ENCODE results near the gene DRD3.

DRD3 gene

GRCh38 chr3:114214542-114215341, 35.9 kb upstream of the DRD3 start:
- H3K4me1 ChIP-seq (ENCODE audit: control insufficient read depth, low read depth, low read length) = peaks cover 30% of the 10 kb centered on the region
- peaks cover 6% of the 10 kb centered on the region for H3K27me3 ChIP-seq (ENCODE audit: control insufficient read depth, insufficient read depth, low read length)
- no peak overlapping the region for H3K9ac ChIP-seq (ENCODE audit: low read length)
- H3K27ac ChIP-seq (ENCODE audit: low read length) = peak overlapping the region; percentile 42
- H3K36me3 ChIP-seq (ENCODE audit: control insufficient read depth, low read depth, low read length) = no peaks in the 10 kb centered on the region
- no peaks in the 10 kb centered on the region for H3K9me3 ChIP-seq (ENCODE audit: control insufficient read depth, low read depth, low read length)
- peak overlapping the region; percentile 3 for H3K4me3 ChIP-seq (ENCODE audit: low read length)

DNA sequence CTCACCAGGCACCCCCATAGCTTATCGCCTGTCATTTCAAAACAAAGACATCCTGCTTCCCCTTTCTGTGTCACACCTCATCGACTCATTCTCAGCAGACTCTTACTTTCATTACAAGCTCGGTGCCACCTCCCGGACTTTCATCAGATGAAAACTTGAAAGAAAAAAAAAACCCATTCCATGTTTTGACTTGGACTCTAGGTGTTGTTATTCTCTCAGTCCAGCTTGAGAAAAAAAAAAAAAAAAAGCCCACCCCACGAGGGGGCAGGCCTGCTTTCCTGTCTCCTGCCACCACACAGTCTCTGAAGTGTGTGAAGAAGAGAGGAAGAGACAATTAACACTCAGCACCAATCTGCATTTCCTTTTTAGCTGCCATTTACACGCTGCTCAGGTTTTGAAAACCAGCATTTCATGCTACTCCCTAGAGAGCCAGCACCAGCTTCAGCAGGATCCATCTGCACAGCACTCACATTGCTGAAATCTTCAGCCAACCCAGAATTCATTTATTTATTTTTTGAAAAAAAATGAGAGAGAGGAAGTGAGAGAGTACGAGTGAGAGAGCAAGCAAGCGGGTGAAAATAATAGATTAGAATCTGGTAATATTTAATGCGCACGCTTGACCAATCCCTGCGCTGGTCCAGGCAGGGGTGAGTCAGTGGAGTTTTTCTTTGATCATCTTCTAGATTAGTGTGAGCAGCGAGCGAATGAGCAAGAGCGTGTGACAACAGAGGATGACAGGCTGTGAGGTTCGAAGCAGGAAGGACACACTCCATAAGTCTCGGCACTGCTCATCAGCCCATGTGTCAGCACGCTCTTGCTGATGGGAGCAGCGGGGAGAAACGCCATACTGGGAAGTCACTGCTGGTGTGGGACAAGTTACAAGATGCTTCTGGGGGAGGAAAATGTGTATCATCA, 35.0 kb upstream of the DRD3 start:
- H3K9me3 ChIP-seq (ENCODE audit: control insufficient read depth, low read depth, low read length) = no peaks in the 10 kb centered on the region
- H3K4me1 ChIP-seq (ENCODE audit: control insufficient read depth, low read depth, low read length) = peaks cover 30% of the 10 kb centered on the region
- peaks cover 6% of the 10 kb centered on the region for H3K27me3 ChIP-seq (ENCODE audit: control insufficient read depth, insufficient read depth, low read length)
- H3K9ac ChIP-seq (ENCODE audit: low read length) = no peak overlapping the region
- peak overlapping the region; percentile 3 for H3K4me3 ChIP-seq (ENCODE audit: low read length)
- no peaks in the 10 kb centered on the region for H3K36me3 ChIP-seq (ENCODE audit: control insufficient read depth, low read depth, low read length)
- H3K27ac ChIP-seq (ENCODE audit: low read length) = no peak overlapping the region

- H3K9ac ChIP-seq (ENCODE audit: low read length) = no peak overlapping the region
- H3K27ac ChIP-seq (ENCODE audit: low read length) = no peak overlapping the region
- H3K9me3 ChIP-seq (ENCODE audit: control insufficient read depth, low read depth, low read length) = no peaks in the 10 kb centered on the region
- H3K4me1 ChIP-seq (ENCODE audit: control insufficient read depth, low read depth, low read length) = peaks cover 30% of the 10 kb centered on the region
- H3K27me3 ChIP-seq (ENCODE audit: control insufficient read depth, insufficient read depth, low read length) = peaks cover 6% of the 10 kb centered on the region
- no peak overlapping the region for H3K4me3 ChIP-seq (ENCODE audit: low read length)
- H3K36me3 ChIP-seq (ENCODE audit: control insufficient read depth, low read depth, low read length) = no peaks in the 10 kb centered on the region
Measured at GRCh38 chr3:114213292-114213626, 34.4 kb upstream of the DRD3 start.

DNA sequence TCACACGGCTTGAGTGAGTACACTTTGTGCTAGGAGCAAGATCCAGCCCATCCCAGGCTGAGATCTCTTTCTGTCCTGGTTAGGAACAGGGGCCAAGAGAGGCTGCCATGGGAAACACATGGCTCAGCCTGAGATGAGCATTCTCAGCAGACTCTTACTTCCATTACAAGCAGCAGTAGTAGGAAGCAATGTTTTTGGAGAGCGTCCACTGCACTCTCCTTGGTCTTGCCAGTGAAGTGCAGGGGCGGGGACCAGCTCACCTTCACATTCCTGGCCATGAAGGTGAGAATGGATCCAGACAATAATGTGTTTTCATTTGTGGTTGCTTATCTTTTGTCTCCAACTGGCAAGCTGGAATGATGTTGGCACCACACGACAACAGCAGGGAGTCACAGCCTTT, 33.8 kb upstream of the DRD3 start:
- Histone ChIP-seq H3K36me3 (ENCODE audit: control insufficient read depth, low read depth, low read length) (no peaks in the 10 kb centered on the region), H3K27ac (ENCODE audit: low read length) (no peak overlapping the region), H3K27me3 (ENCODE audit: control insufficient read depth, insufficient read depth, low read length) (peaks cover 6% of the 10 kb centered on the region), H3K4me3 (ENCODE audit: low read length) (no peak overlapping the region), H3K4me1 (ENCODE audit: control insufficient read depth, low read depth, low read length) (peaks cover 30% of the 10 kb centered on the region), H3K9ac (ENCODE audit: low read length) (no peak overlapping the region), H3K9me3 (ENCODE audit: control insufficient read depth, low read depth, low read length) (no peaks in the 10 kb centered on the region)

DNA sequence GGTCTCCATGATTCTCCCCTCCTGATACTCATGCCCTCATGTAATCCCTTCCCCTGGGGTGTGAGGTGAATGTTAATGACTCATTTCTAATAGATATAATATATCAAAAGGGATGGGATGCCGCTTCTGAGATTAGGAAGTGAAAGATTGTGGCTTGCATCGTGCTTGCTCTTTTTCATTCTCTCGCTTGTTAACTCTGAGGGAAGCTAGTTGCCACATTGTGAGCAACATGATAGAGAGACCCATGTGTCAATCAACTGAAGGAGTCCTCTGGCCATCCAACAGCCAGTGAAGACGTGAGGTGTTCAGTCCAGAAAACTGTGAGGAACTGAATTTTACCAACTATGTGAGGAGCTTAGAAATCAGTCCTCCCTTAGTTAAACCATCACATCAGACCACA, 28.9 kb upstream of the DRD3 start:
- H3K9me3 ChIP-seq (ENCODE audit: control insufficient read depth, low read depth, low read length) = no peaks in the 10 kb centered on the region
- H3K36me3 ChIP-seq (ENCODE audit: control insufficient read depth, low read depth, low read length) = no peaks in the 10 kb centered on the region
- H3K27ac ChIP-seq (ENCODE audit: low read length) = no peak overlapping the region
- no peaks in the 10 kb centered on the region for H3K27me3 ChIP-seq (ENCODE audit: control insufficient read depth, insufficient read depth, low read length)
- peaks cover 4% of the 10 kb centered on the region for H3K4me1 ChIP-seq (ENCODE audit: control insufficient read depth, low read depth, low read length)
- no peak overlapping the region for H3K9ac ChIP-seq (ENCODE audit: low read length)
- H3K4me3 ChIP-seq (ENCODE audit: low read length) = no peak overlapping the region

DNA sequence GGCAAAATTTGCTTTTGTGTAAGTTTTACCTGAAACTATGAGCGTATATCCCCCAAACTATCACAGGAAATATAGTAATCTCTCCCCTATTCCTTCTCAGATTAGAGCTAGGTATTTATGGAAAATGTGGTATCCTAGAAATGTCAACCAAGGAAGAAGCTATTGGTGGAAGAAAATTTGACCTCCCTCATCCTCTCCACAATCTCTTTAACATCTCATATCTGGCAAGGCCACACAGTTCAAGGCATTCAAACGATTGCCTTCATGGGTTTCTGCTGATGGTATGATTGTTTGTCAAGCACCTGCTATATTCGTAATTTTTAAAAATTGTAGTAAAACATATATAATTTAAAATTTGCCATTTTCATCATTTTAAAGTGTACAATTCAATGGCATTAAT, 27.5 kb upstream of the DRD3 start:
- H3K27me3 ChIP-seq (ENCODE audit: control insufficient read depth, insufficient read depth, low read length) = no peaks in the 10 kb centered on the region
- no peak overlapping the region for H3K4me3 ChIP-seq (ENCODE audit: low read length)
- no peaks in the 10 kb centered on the region for H3K36me3 ChIP-seq (ENCODE audit: control insufficient read depth, low read depth, low read length)
- no peak overlapping the region for H3K27ac ChIP-seq (ENCODE audit: low read length)
- H3K9ac ChIP-seq (ENCODE audit: low read length) = no peak overlapping the region
- H3K9me3 ChIP-seq (ENCODE audit: control insufficient read depth, low read depth, low read length) = no peaks in the 10 kb centered on the region
- no peaks in the 10 kb centered on the region for H3K4me1 ChIP-seq (ENCODE audit: control insufficient read depth, low read depth, low read length)

GRCh38 chr3:114205541-114205940, 26.7 kb upstream of the DRD3 start:
- no peaks in the 10 kb centered on the region for H3K9me3 ChIP-seq (ENCODE audit: control insufficient read depth, low read depth, low read length)
- H3K36me3 ChIP-seq (ENCODE audit: control insufficient read depth, low read depth, low read length) = no peaks in the 10 kb centered on the region
- H3K9ac ChIP-seq (ENCODE audit: low read length) = no peak overlapping the region
- no peak overlapping the region for H3K4me3 ChIP-seq (ENCODE audit: low read length)
- H3K27ac ChIP-seq (ENCODE audit: low read length) = no peak overlapping the region
- no peaks in the 10 kb centered on the region for H3K4me1 ChIP-seq (ENCODE audit: control insufficient read depth, low read depth, low read length)
- H3K27me3 ChIP-seq (ENCODE audit: control insufficient read depth, insufficient read depth, low read length) = no peaks in the 10 kb centered on the region

DNA sequence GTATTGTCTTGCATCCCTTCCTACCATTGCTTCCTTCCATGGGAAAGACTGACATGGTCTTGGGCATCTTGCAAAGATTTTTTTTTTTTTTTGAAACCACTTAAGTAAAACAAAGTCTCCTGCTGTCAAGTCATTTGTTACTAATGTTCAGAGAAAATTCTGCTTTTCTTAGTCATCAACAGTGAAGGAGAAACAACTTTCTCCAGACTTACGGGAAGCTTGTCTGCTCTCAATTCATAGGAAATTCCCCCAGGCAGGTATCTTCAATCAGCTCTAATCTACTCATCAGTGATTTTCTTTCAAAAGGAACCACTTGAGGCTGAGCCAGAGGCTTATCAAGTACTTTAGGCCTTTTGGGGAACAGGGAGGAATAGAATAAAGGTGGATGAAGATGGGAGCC, 15.9 kb upstream of the DRD3 start:
- H3K27ac ChIP-seq (ENCODE audit: low read length) = no peak overlapping the region
- no peak overlapping the region for H3K4me3 ChIP-seq (ENCODE audit: low read length)
- H3K4me1 ChIP-seq (ENCODE audit: control insufficient read depth, low read depth, low read length) = no peaks in the 10 kb centered on the region
- no peak overlapping the region for H3K9ac ChIP-seq (ENCODE audit: low read length)
- no peaks in the 10 kb centered on the region for H3K36me3 ChIP-seq (ENCODE audit: control insufficient read depth, low read depth, low read length)
- H3K27me3 ChIP-seq (ENCODE audit: control insufficient read depth, insufficient read depth, low read length) = no peaks in the 10 kb centered on the region
- no peaks in the 10 kb centered on the region for H3K9me3 ChIP-seq (ENCODE audit: control insufficient read depth, low read depth, low read length)

DNA sequence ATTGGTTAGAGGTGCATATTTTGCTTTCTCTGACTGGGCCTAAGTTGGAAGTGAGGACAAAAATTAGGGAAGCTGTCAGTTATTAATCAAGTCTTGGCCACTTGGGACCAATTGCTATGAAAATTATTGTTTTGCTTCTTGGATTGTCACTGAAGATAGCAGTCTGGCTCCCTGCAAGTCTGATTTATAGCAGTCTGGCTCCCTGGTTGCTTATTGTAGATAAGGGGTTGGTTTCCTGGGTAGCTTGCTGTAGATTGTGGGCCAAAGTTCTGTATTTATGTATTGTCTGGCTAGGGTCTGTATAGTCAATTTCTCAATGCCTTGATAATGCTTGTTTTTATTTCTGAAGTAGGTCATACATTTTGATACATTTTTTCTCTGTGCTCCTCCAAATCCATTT, 13.3 kb upstream of the DRD3 start:
- no peak overlapping the region for H3K4me3 ChIP-seq (ENCODE audit: low read length)
- no peak overlapping the region for H3K9ac ChIP-seq (ENCODE audit: low read length)
- no peaks in the 10 kb centered on the region for H3K27me3 ChIP-seq (ENCODE audit: control insufficient read depth, insufficient read depth, low read length)
- H3K4me1 ChIP-seq (ENCODE audit: control insufficient read depth, low read depth, low read length) = no peaks in the 10 kb centered on the region
- H3K27ac ChIP-seq (ENCODE audit: low read length) = no peak overlapping the region
- no peaks in the 10 kb centered on the region for H3K9me3 ChIP-seq (ENCODE audit: control insufficient read depth, low read depth, low read length)
- no peaks in the 10 kb centered on the region for H3K36me3 ChIP-seq (ENCODE audit: control insufficient read depth, low read depth, low read length)

DNA sequence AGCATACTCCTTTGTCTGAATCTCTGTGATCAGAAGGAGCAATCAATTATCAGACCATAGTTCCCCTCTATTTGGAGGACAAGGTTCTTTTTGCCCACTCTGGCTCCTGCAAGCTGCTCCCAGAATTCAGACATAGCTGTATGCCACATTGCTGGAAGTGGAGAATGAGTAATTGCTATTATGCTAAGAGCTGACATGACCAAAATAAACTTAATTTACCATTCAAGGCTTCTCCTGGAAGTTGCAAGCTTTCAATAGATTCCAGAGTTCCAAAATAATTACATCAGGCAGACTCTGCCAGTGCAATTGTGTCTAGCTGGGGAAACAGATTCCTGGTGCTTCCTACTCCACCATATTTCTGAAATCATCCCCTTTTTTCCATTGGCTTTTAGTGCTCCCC, 7.6 kb upstream of the DRD3 start:
- no peak overlapping the region for H3K4me3 ChIP-seq (ENCODE audit: low read length)
- no peak overlapping the region for H3K27ac ChIP-seq (ENCODE audit: low read length)
- H3K9me3 ChIP-seq (ENCODE audit: control insufficient read depth, low read depth, low read length) = peaks cover 5% of the 10 kb centered on the region
- H3K27me3 ChIP-seq (ENCODE audit: control insufficient read depth, insufficient read depth, low read length) = no peaks in the 10 kb centered on the region
- H3K4me1 ChIP-seq (ENCODE audit: control insufficient read depth, low read depth, low read length) = no peaks in the 10 kb centered on the region
- H3K36me3 ChIP-seq (ENCODE audit: control insufficient read depth, low read depth, low read length) = no peaks in the 10 kb centered on the region
- H3K9ac ChIP-seq (ENCODE audit: low read length) = no peak overlapping the region

DNA sequence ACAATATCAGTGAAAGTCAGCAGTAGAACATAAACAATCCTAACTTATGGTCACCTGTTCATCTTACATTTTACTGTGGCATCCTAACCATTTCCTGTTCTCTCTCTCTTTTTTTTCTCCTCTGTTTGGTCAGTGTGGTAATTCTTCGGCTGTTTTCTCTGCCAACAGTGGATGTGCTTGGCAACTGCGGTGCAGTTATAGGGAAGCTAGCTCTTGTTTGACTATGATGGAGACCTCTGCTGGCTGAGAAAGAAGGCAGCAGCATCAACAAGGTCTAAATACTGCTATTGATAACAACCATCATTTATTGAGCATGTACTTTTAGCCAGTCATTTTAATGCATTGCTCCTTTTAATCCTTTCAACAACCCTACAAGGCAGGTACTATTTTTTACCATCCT, 723 bp upstream of the DRD3 start:
- H3K4me3 ChIP-seq (ENCODE audit: low read length) = no peak overlapping the region
- no peak overlapping the region for H3K9ac ChIP-seq (ENCODE audit: low read length)
- no peaks in the 10 kb centered on the region for H3K9me3 ChIP-seq (ENCODE audit: control insufficient read depth, low read depth, low read length)
- H3K27ac ChIP-seq (ENCODE audit: low read length) = no peak overlapping the region
- no peaks in the 10 kb centered on the region for H3K36me3 ChIP-seq (ENCODE audit: control insufficient read depth, low read depth, low read length)
- no peaks in the 10 kb centered on the region for H3K27me3 ChIP-seq (ENCODE audit: control insufficient read depth, insufficient read depth, low read length)
- peaks cover 36% of the 10 kb centered on the region for H3K4me1 ChIP-seq (ENCODE audit: control insufficient read depth, low read depth, low read length)

DNA sequence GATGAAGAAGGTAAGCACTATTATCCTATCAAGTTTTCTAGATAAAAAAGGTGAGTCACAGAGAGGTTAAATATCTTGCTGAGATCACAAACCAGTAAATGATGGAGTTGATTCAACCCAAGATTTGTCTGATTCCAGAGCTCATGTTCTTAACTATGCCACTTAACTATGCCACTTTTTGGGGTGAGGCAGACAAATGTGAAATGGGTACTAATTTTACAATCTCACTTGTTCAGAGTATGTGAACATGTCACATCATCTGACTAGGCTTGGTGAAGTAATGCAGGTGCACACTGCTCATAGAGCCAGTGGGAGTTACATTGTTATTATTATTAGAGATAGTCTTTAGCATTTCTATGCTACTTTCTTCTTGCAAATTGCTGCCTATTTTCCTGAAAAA, 2.0 kb downstream of the DRD3 start:
- Histone ChIP-seq H3K36me3 (ENCODE audit: control insufficient read depth, low read depth, low read length) (no peaks in the 10 kb centered on the region), H3K4me3 (ENCODE audit: low read length) (no peak overlapping the region), H3K4me1 (ENCODE audit: control insufficient read depth, low read depth, low read length) (peaks cover 37% of the 10 kb centered on the region), H3K27ac (ENCODE audit: low read length) (no peak overlapping the region), H3K9ac (ENCODE audit: low read length) (no peak overlapping the region), H3K9me3 (ENCODE audit: control insufficient read depth, low read depth, low read length) (no peaks in the 10 kb centered on the region), H3K27me3 (ENCODE audit: control insufficient read depth, insufficient read depth, low read length) (no peaks in the 10 kb centered on the region)
